Bronchial epithelial cell (primary cell): ENCODE data around the gene AHCY. TPM values are rescaled to one million over a fixed set of nuclear protein-coding genes. Genes with fewer than 3 reads are reported as not detected.

Experiments
- DNase-seq: peaks from one replicate; pipeline ENCODE4 v3.0.0-alpha.2; 2010; ENCODE audit warnings: low read depth
- FAIRE-seq: peaks from 2 replicates; lab custom pipeline; 2011; peaks lifted over from hg19 to GRCh38; lab: Jason Lieb, UNC
- H3K27me3 ChIP-seq: 2 replicates; pipeline ENCODE4 v1.5.1; 2011; ENCODE audit warnings: low read length; ENCODE audit not compliant: control insufficient read depth, insufficient read depth
- H3K36me3 ChIP-seq: 2 replicates; pipeline ENCODE4 v1.5.1; 2011; ENCODE audit warnings: low read length; ENCODE audit not compliant: control insufficient read depth, insufficient read depth
- H3K4me3 ChIP-seq: 2 replicates; pipeline ENCODE4 v1.5.1; 2011; ENCODE audit warnings: mild to moderate bottlenecking, low read depth, low read length, control low read depth
- CTCF ChIP-seq: IDR thresholded peaks from 2 replicates; pipeline ENCODE4 v1.5.1; 2011; ENCODE audit warnings: mild to moderate bottlenecking, moderate library complexity, low read length, control low read depth, inconsistent platforms; ENCODE audit not compliant: insufficient read depth, severe bottlenecking
- total RNA-seq: library from RNA; depleted of rRNA; stranded (reverse); fragments of >200 nt; gene quantifications from 2 replicates; pipeline ENCODE4 v1.2.1, GENCODE V29; 2014

The AHCY gene
- total RNA-seq, 1 donor from 2014 or later, result 278 TPM

DNA sequence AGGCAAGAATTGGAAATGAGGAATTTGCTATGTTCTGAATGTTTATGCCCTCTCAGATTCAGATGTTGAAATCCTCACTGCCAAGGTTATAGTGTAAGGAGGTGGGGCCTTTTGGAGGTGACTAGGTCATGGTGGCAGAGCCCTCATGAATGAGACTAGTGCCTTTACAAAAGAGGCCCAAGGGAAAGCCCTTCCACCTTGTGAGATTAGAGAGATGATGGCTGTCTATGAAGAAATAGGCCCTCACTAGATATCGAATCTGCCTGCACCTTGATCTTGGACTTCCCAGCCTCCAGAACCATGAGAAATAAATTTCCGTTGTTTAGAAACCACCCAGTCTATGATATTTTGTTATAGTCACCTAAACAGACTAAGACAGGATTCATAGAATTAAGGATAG lies 51.5 kb downstream of the AHCY start:
- Histone ChIP-seq H3K4me3 (no peak overlapping the region), H3K36me3 (no peaks in the 10 kb centered on the region), H3K27me3 (no peaks in the 10 kb centered on the region)
- DNase-seq (no peak), FAIRE-seq (no peak)
- TF ChIP-seq CTCF, result no peak

DNA sequence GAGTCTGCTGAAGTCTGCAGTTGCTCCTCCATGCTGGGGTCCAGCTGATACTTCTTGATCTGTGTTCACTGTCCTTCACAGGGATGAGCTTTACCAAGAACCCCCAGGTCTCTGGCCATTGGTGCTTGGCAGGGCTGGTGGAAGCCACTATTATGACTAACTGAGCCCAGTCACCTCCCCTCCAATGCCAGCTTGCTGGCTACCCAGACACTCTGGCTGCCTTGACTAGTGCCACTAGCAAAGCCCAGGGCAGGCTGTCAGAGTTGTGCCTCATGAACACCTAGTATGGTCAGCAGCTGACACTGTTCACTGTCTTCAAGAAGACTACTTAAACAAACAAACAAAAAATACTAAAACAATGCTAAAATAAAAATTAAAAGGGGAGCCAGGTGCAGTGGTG lies 53.1 kb downstream of the AHCY start:
- no peaks in the 10 kb centered on the region for H3K36me3 ChIP-seq
- no peak for DNase-seq
- no peak for FAIRE-seq
- no peak for TF ChIP-seq CTCF
- H3K4me3 ChIP-seq, result no peak overlapping the region
- H3K27me3 ChIP-seq, result no peaks in the 10 kb centered on the region

- no peak for DNase-seq
- Histone ChIP-seq H3K36me3 (no peaks in the 10 kb centered on the region), H3K4me3 (no peak overlapping the region), H3K27me3 (no peaks in the 10 kb centered on the region)
- no peak for TF ChIP-seq CTCF
- no peak for FAIRE-seq
Measured at GRCh38 chr20:34249291-34249690, 53.9 kb downstream of the AHCY start.

DNA sequence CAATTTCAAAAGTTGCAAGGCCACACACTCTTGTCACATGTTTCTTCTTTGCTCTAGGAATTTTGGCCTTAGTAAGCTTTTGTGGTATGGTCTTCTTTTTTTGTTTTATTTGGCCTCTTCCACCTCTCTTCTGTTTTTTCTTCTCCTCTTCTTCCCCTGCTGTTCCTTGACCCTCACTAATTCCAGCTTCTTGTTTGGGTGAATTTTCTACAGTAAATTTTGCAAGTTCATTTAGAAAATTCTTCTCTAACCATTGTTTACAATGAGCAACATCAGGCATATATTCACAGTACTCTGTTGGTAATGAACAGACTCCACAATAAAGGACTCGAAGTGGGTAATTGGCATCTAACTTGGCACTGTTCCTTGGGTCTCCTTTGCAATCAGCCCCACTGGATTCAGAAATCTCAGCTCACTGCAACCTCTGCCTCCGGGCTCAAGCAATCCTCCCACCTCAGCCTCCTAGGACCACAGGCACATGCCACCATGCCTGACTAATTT lies 57.0 kb downstream of the AHCY start:
- FAIRE-seq (no peak), DNase-seq (no peak)
- TF ChIP-seq CTCF, result no peak
- Histone ChIP-seq H3K27me3 (no peaks in the 10 kb centered on the region), H3K4me3 (no peak overlapping the region), H3K36me3 (no peaks in the 10 kb centered on the region)

DNA sequence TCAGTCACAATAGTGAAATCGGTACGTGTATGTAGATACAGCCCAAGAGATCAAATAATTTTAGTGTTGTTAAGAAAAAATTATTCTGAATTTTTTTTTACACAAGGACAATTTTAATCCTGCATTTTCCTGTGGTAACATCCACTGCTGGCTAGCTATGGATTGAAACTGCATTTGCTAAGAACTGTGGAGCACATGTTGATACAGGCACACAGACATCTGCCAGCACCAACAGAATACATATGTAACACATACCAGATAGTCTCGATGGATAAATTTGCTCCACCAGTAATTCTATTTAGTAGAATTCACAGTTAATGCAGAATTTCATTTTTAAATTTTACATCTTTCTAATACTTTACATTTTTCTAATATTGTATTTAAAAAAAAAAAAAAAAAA lies 59.8 kb downstream of the AHCY start:
- no peak for DNase-seq

More for the DNA sequence above, 59.8 kb downstream of the AHCY start:
- peaks cover 4% of the 10 kb centered on the region for H3K27me3 ChIP-seq
- no peak for FAIRE-seq
- no peak for TF ChIP-seq CTCF
- no peaks in the 10 kb centered on the region for H3K36me3 ChIP-seq
- no peak overlapping the region for H3K4me3 ChIP-seq
